Activated CD4-positive, alpha-beta T cell treated with anti-CD3 and anti-CD28 coated beads for 48 hours (primary cell): ENCODE results near the gene FAM20C.
"Not testable (repeated sequence)": the region's sequence is repeated elsewhere in the genome, so short reads cannot be mapped to it uniquely, and the experiment has no call there.

ENCODE experiments used
- DNase-seq: peaks from one replicate; pipeline ENCODE4 v3.0.0-alpha.2; 2020

Gene FAM20C

DNA sequence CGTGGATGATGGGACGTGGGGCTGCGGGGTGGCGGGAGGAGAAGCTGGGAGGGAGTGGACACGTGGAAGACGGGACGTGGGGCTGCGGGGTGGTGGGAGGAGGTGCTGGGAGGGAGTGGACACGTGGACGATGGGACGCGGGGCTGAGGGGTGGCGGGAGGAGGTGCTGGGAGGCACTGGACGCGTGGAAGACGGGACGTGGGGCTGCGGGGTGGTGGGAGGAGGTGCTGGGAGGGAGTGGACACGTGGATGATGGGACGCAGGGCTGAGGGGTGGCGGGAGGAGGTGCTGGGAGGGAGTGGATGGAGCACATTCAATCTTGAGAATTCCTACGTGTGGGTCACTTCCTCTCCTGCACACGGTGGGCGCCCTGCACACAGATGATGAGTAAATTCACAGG is 104.8 kb downstream of the FAM20C start:
- DNase-seq = not testable (repeated sequence)

DNA sequence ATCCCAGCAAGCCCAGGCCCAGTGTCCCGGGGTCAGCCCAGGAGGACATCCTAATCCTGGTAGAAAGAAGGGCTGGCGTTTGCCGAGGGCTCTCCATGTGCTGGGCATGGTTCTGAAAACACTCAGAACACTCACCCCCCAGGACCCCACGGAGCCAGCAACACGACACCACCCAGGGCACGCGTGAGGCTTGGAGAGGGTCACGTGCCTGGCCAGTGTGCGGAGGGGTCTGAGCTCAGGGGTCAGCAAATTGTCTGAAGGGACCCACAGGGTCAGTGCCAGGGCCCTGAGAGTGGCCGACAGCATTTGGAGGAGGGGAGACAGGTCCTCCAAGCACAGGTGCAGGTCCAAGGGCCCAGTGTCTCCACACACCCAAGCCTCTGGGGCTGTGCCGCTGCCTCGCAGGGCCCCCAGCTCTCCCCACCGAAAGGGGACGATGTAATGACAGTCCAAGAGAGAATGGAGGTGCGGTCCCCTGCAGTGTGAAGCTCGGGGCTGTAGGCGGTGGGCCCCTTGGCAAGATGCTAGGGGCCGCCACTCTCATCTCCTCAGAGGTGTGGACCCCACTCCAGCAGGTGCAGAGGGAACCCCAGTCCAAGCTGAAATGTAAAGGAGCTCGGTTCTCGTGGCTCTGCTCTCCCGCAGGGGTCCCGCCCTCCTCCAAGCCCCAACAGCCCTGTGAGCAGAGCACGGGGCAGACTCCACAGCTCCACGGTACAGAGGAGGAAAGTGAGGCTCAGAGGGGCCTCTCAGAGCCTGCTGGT is 105.4 kb downstream of the FAM20C start:
- DNase-seq = no peak

DNA sequence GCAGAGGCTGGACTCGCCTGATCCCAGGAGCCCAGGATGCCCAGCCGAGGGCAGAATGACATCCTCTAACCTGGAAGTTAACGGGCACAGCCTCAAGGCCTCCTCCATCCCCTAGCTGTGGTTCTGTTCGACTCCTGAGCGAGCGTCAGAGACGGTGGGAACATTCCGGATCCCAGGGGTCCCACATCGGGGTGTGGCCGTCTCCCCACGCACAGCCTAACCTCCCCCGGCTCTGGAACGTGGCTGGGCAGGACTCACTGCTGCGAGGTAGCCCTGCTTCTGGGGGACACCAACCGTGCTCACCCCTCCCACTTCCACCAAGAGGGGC is 106.0 kb downstream of the FAM20C start:
- DNase-seq = no peak

DNA sequence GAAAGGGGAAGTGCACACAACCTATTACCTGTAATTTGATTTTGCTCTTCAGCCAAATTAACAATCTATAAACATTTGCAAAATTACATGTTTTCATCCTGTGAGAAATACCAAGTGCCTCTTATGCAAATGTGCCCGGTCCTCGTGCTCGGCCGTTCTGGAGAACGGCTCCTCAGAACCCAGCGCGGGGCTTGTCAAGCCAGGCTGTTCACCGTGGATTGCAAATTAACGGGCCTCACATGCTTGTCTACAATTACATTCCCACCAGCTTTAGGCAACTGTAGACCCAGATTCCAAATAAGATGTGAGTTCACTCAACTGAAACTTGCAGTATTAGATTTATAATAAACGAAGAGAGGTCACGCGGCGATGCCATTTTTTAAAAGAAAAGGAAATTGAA is 106.4 kb downstream of the FAM20C start:
- DNase-seq = no peak

DNA sequence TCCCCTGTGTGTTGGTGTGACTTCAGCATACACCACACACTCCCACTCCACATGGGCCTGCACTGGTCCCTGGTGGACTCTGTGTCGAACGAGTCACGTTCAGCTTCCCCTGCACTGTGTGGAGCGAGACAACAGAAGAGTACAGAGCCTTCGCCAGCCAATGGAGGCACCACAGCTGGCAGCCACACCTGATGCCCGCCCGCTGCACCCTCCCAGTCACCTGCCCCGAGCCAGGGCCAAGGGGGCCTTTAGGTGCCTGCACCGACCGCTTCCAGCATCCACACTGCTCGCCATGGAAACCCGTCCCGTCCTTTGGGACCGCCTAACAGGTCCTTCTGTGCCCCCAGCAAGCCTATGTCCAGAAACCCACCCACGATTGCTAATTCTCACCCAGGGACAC is 106.8 kb downstream of the FAM20C start:
- no peak for DNase-seq

DNA sequence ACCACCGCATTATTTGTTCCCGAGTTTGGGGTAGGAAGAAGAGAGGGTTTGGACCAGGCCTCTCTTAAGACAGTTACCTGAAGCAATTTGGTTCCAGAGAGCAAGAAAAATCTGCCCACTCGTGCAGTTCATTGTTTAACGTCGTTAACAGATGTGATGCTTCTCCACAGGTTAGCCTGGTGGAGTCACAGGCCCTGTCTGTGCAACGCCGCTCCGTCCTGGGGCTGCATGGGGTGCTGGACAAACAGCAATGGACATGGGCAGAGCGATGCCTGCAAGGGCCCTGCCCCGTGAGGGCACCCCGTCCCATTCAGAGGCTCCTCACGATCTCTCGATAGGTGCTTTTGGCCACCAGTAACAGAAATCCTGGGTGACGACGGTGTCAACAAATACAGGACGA is 107.3 kb downstream of the FAM20C start:
- DNase-seq = no peak

DNA sequence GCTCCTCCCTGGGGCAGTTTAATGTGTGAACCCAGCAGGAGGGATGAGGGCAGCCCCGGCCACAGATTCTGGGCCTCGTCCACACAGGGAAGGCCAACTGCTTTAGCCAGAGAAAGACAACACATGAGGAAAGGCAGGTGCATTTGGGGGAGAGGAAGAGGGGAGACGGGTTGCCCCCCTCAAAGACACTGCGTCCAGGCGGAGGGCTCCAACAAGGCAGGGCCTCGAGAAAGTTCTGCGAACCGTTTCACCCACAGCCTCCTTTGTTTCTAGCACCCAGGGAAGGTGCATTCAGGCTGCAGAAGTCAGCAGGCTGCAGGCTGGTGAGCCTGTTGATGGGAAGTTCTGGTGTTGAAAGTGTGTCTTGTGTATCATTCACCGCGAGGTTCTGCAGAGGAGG is 107.7 kb downstream of the FAM20C start:
- no peak for DNase-seq

DNA sequence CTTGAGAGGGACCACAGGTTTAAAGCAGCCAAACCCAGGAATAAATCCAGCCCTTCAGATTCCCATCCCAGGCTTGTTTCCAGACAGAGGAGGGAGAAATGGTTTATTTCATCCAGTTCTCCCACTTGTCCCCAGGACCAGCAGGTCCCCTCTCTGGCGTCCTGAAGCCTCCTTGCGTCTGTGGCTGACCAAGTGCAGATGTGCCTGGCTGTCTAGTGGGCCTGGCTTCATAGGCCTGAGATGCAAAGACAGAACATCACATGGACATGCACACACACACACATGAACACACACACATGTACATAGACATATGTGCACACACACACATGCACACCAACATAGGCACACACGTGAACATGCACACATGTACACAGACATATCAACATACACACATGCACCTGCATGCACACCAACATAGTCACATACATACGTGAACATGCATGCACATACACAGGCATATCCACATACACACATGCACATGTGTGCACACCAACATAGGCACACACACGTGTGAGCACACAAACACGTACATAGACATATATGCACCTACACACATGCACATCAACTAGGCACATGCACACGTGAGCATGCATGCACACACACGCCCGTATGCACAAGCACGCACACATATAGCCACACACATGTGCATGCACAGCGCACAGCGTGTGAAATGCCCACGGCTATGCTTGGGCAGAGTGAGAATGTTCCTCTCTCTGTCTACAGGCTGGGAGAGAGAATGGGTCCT is 108.3 kb downstream of the FAM20C start:
- DNase-seq = no peak

DNA sequence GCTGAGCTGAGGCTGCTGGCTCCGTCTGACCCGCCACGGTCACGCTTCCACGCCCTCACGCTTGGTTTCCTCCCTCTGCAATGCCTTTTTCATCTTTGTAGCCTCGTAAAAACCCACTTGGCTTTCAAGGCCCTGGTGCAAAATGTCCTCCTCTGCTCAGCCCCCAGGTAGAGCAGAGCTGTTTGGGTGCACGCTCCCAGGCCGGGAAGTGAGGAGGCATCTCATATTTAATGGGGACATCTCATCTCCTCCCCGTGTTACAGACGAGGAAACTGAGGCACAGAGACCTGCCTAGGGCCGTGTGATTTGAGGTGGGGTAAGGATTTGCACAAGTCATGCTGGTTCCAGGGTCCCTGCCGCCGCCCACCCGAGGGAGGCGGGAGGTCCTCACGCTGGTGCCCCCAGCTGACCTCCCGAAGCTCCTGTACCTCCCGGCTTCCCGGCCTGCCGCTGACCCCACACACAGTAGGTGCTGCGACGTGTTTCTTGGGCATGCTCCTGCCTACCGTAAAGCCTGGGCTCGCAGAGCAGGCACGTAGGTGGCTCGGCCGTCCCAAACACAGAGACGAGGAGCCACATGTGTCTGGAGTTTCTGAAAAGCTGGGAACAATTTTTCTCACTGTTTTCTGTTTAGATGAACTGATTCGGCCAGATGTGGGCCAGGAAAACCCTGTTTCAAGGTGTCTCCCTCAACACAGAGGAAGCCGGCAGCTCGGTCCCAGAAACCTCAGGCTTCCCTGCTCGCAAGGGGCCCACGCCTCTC is 109.1 kb downstream of the FAM20C start:
- DNase-seq = no peak

DNA sequence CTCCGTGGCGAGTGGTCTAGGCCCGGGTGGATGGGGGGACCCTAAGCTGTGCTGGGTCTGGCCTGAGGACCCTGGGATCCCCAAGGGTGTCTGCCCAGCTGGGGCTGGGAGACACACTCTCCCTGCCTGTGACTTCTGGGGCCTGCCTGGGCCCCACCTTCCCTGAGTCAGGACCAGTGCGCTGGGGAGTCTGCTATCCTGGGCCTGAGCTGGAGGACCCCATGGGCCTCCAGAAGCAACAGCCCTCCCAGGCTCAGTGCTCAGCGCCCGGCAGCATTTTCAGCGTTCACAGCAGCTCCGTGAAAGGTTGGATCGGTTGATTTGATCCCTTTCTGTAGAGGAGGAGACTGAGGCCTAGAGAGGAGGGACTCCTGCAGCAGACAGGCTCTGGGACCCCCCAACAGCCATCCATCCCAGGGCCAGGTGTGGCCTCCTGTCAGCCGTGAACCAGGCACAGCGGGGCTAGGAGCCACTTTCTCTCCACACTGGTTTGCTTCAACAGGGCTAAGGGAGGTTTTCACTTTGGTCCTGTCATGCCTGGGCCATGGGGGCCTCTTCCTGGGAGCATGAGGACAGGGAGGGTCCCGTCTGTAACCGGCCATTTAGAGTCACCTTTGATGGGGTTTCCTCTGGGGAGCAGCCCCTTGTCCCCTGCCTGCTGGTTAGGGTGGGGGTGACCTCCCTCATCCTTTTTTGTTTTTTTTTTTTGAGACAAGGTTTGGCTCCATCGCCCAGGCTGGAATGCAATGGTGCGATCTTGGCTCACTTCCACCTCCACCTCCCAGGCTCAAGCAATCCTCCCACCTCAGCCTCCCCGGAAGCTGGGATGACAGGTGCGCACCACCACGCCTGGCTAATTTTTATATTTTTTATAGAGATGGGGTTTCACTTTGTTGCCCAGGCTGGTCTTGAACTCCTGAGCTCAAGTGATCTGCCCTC is 110.0 kb downstream of the FAM20C start:
- DNase-seq = no peak

DNA sequence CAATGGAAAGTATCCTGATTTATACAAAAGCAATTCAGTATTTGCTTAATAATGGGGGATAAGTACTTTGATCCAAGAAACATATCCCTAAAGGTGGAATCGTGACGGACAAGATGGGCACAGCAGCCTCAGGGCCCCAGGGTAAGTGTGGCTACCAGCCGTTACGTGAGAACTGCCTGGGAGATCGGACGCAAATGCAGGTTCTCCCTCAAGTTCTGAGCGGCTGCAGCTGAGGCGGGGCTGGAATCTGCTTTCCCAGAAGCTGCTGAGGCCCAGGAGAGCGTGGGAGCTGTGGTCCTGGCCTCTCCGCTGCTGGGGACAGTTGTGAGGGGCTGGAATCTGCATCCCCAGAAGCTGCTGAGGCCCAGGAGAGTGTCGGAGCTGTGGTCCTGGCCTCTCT is 111.1 kb downstream of the FAM20C start:
- DNase-seq = no peak

DNA sequence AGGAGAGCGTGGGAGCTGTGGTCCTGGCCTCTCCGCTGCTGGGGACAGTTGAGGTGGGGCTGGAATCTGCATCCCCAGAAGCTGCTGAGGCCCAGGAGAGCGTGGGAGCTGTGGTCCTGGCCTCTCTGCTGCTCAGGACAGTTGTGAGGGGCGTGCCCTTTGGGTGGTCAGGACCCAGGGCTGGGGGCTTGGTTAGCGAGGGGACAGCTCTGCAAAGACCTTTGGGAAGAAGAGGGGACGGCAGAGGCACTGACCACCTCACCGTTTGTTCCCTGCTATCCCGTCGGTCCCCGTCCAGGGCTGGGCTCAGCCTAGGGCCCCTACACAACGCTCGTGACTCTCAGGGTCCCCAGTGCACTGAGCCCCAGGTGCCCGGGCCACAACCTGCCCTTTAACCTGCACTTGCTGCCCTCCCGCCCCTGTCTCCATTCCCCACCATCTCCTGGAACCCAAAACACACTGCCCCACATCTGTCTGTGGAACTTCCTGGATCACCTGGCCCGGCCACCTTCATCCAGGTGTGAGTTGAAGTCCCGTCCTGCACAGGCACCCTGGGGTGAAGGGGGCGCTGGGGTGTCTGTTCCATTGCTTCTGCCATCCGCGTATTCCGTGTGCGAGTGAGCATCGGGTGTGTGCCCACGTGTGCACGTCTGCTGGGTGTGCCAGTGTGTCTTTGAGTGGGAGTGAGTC is 111.7 kb downstream of the FAM20C start:
- no peak for DNase-seq

DNA sequence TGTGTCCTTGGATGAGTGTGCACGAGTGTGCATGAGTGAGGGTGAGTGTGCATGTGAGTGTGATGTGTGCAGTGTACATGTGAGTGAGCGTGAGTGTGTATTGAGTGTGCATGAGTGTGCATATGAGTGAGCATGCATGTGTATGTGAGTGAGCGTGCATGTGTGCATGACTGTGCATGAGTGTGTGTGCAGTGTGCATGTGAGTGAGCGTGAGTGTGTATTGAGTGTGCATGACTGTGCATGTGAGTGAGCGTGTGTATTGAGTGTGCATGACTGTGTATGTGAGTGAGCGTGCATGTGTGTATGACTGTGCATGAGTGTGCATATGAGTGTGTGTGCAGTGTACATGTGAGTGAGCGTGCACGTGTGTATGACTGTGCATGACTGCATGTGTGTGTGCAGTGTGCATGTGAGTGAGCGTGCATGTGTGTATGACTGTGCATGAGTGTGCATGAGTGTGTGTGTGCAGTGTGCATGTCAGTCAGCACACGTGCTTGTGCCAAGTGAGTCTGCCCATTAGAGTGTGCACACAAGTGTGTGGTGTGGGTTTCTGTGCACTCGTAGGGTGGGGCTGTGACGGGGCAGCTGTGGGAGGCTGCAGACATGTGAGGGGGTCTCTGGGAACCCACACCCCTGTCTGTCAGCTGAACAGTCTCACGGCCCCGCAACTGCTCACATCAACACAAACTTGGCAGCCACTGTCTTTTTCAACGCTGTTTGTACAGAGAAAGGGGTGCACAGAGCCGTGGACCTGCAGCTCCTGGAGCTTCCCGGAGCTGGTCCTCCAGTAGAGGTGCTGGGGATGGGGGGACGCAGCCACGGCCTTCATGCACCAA is 112.4 kb downstream of the FAM20C start:
- DNase-seq = no peak

DNA sequence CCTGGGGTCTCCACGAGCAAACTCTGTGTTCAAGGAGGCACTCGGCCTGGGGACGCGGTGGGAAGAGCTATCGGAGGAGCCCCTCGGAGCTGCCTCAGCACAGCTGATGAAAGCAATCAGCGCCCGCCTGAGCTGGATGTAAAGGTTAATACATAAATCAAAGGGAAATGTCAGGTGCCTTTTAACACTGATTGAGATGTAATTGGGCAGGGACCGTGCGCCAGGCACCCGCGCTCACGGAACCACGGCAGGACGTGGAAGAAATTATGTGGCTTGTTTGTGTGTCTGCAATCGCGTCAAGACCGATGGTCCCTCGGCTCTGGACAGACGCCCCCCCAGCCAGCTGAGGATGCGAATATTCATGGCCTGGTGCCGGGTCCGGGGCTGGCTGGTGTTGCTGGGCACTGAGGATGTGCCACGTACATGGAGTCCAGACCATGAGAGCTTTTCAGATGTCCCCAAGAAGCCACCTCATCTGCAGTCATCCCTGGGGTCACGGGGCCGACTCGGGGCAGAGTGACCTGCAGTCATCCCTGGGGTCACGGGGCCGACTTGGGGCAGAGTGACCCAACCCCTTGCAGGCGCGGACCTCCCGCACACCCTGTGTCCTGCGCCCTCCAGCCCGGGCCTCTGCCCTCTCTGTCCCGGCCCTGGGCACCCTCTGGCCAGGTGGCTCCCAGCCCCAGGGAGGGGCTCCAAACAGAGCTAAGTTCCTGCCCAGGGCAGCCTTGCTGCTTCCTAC is 113.2 kb downstream of the FAM20C start:
- DNase-seq = no peak

DNA sequence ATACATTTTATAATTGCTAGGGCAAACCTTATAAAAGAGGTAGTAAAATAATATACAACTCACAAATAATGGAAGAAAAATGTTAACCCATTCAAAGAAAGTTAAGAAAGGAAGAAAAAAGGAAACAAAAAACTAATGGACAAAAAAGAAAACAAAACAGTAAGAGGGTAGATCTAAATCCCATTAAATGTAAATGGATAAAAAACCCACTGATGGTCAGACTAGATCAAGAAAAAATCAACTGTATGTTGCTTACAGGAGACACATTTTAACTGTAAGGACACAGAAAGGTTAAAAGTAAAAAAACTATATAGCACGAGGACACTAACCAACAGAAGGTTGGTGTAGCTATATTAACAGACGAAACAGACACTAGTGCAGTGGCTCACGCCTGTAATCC is 115.6 kb downstream of the FAM20C start:
- DNase-seq = no peak

DNA sequence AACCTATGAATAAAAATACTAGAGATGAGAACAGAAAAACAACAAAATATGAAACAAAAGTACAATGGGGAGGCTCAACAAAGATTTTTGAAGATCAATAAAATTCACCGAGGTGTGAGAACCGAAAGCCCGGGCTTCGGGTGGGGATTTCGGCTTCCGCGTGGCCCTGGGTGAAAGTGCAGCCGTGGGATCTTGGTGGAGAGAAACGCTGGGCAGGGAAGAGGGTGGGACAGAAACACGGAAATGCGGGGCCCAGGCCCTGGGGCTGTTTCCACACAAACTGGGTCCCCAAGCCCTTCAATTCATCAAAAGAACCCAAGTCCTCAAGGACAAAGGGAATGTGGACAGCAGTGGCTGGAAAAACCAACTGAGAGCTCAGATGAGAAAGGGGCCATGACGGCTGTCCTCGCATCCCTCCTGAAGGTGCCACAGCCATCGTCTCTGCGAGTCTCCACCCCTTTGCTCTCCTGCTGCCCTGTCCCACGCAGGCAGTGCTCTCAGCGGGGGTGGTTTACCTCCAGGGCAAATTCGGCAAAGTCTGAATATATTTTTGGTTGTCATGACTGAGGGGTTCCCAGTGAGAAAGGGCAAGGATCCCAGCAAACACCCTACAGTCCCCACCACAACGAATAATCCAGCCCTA is 117.3 kb downstream of the FAM20C start:
- DNase-seq = no peak
